Trophoblast cell (in vitro differentiated cells and primary cell): ENCODE data around the gene BTBD19.

Experiments used
- DNase-seq, 2 donors: peaks; one replicate each; pipeline ENCODE4 v3.0.0-alpha.2; 2016
- H2AFZ ChIP-seq: 2 replicates; pipeline ENCODE4 v1.6.1; 2013; ENCODE audit warnings: low read length, moderate library complexity, mild to moderate bottlenecking; ENCODE audit not compliant: insufficient read depth, poor library complexity
- H2AK5ac ChIP-seq: 2 replicates; pipeline ENCODE4 v1.6.1; 2013; ENCODE audit warnings: mild to moderate bottlenecking, low read length
- H2BK120ac ChIP-seq: 2 replicates; pipeline ENCODE4 v1.6.1; 2013; ENCODE audit warnings: low read length, mild to moderate bottlenecking, moderate library complexity; ENCODE audit not compliant: insufficient read depth, poor library complexity
- H2BK12ac ChIP-seq: 2 replicates; pipeline ENCODE4 v1.6.1; 2013; ENCODE audit warnings: mild to moderate bottlenecking, low read length, moderate library complexity
- H2BK5ac ChIP-seq: 2 replicates; pipeline ENCODE4 v1.6.1; 2013; ENCODE audit warnings: low read length, low read depth, moderate library complexity, mild to moderate bottlenecking; ENCODE audit not compliant: poor library complexity
- H3K14ac ChIP-seq: 2 replicates; pipeline ENCODE4 v1.6.1; 2013; ENCODE audit warnings: mild to moderate bottlenecking, low read length
- H3K18ac ChIP-seq: 2 replicates; pipeline ENCODE4 v1.6.1; 2013; ENCODE audit warnings: mild to moderate bottlenecking, low read length
- H3K23ac ChIP-seq: 2 replicates; pipeline ENCODE4 v1.6.1; 2013; ENCODE audit warnings: low read length
- H3K27ac ChIP-seq: 2 replicates; pipeline ENCODE4 v1.5.1; 2013; ENCODE audit warnings: low read depth, mild to moderate bottlenecking, inconsistent platforms, low read length, moderate library complexity
- H3K27me3 ChIP-seq: 2 replicates; pipeline ENCODE4 v1.6.1; 2013; ENCODE audit warnings: inconsistent platforms, mild to moderate bottlenecking, low read length, moderate library complexity; ENCODE audit not compliant: insufficient read depth
- H3K36me3 ChIP-seq, 2 experiments: 1 replicate in 1 of 2; 2 replicates in 1 of 2; pipeline ENCODE4 v1.6.1; 2013; ENCODE audit warnings: low read length in 2 of 2, mild to moderate bottlenecking in 2 of 2, moderate library complexity in 1 of 2; ENCODE audit not compliant: insufficient read depth in 2 of 2, control insufficient read depth in 1 of 2
- H3K4ac ChIP-seq: 2 replicates; pipeline ENCODE4 v1.6.1; 2013; ENCODE audit warnings: low read depth, mild to moderate bottlenecking, low read length, moderate library complexity
- H3K4me1 ChIP-seq, 2 experiments: 1 replicate in 1 of 2; 2 replicates in 1 of 2; pipeline ENCODE4 v1.6.1; 2013; ENCODE audit warnings: low read length in 2 of 2, mild to moderate bottlenecking in 2 of 2, moderate library complexity in 1 of 2; ENCODE audit not compliant: insufficient read depth in 2 of 2, control insufficient read depth in 1 of 2
- H3K4me2 ChIP-seq: 2 replicates; pipeline ENCODE4 v1.6.1; 2013; ENCODE audit warnings: inconsistent platforms, mild to moderate bottlenecking, low read length, moderate library complexity
- H3K4me3 ChIP-seq: 2 replicates; pipeline ENCODE4 v1.5.1; 2013; ENCODE audit warnings: mild to moderate bottlenecking, low read depth, low read length, inconsistent platforms
- H3K79me1 ChIP-seq: one replicate; pipeline ENCODE4 v1.6.1; 2013; ENCODE audit warnings: low read length
- H3K79me2 ChIP-seq: 2 replicates; pipeline ENCODE4 v1.6.1; 2013; ENCODE audit warnings: low read length, mild to moderate bottlenecking; ENCODE audit not compliant: control insufficient read depth, insufficient read depth, poor library complexity
- H3K9ac ChIP-seq: 2 replicates; pipeline ENCODE4 v1.6.1; 2013; ENCODE audit warnings: mild to moderate bottlenecking, low read length
- H3K9me3 ChIP-seq: 2 replicates; pipeline ENCODE4 v1.6.1; 2013; ENCODE audit warnings: low read depth, mild to moderate bottlenecking, control low read depth, inconsistent platforms, low read length; ENCODE audit not compliant: insufficient read depth
- H4K12ac ChIP-seq: 2 replicates; pipeline ENCODE4 v1.6.1; 2013; ENCODE audit warnings: low read depth, mild to moderate bottlenecking, low read length, moderate library complexity
- H4K8ac ChIP-seq: 2 replicates; pipeline ENCODE4 v1.6.1; 2013; ENCODE audit warnings: low read depth, mild to moderate bottlenecking, low read length, moderate library complexity
- H4K91ac ChIP-seq: one replicate; pipeline ENCODE4 v1.6.1; 2013; ENCODE audit warnings: low read depth, mild to moderate bottlenecking, low read length, moderate library complexity
- whole genome bisulfite sequencing: extraction: QIAGEN DNeasy Blood & Tissue Kit; methylation state at CpG from one replicate; pipeline ENCODE4 v1.1.7; 2013; ENCODE audit warnings: missing lambda C conversion rate; ENCODE audit not compliant: insufficient read length, insufficient coverage; ENCODE audit errors: extremely low coverage; 5-methylcytosine and 5-hydroxymethylcytosine counted together

Gene BTBD19

GRCh38 chr1:44855742-44856141 lies 47.4 kb downstream of the BTBD19 start:
- Histone ChIP-seq H2AK5ac (no peak overlapping the region), H3K36me3 (peaks cover 0 to 3% of the 10 kb centered on the region in 2 experiments), H3K9ac (no peak overlapping the region), H3K27me3 (no peaks in the 10 kb centered on the region), H3K4ac (no peak overlapping the region), H3K4me2 (no peak overlapping the region), H3K4me1 (no peaks in the 10 kb centered on the region), H2BK120ac (no peak overlapping the region), H3K27ac (no peak overlapping the region), H3K4me3 (no peak overlapping the region), H3K14ac (no peak overlapping the region), H3K9me3 (no peaks in the 10 kb centered on the region), H4K91ac (no peak overlapping the region), H2AFZ (no peak overlapping the region), H3K23ac (no peak overlapping the region), H2BK12ac (no peak overlapping the region), H3K79me1 (no peaks in the 10 kb centered on the region), H3K18ac (no peak overlapping the region), H4K8ac (no peak overlapping the region), H2BK5ac (no peak overlapping the region), H3K79me2 (no peaks in the 10 kb centered on the region), H4K12ac (no peak overlapping the region)
- peak in 1 of 2 donors; percentile 55 for DNase-seq
- WGBS: no CpG with 5 or more reads among the region's 7 CpGs

GRCh38 chr1:44857446-44857845 lies 49.1 kb downstream of the BTBD19 start:
- H3K4me1 ChIP-seq: no peaks in the 10 kb centered on the region
- H2BK5ac ChIP-seq: no peak overlapping the region
- H2AFZ ChIP-seq: no peak overlapping the region
- H2BK120ac ChIP-seq: no peak overlapping the region
- H3K36me3 ChIP-seq: peaks cover 0 to 3% of the 10 kb centered on the region in 2 experiments
- H3K18ac ChIP-seq: no peak overlapping the region
- no peak overlapping the region for H3K4me3 ChIP-seq
- H4K8ac ChIP-seq: no peak overlapping the region
- no peak overlapping the region for H2BK12ac ChIP-seq
- H3K4ac ChIP-seq: no peak overlapping the region
- H3K9me3 ChIP-seq: no peaks in the 10 kb centered on the region
- no peaks in the 10 kb centered on the region for H3K79me1 ChIP-seq
- no peak overlapping the region for H4K12ac ChIP-seq
- no peaks in the 10 kb centered on the region for H3K27me3 ChIP-seq
- H2AK5ac ChIP-seq: no peak overlapping the region
- no peak overlapping the region for H3K23ac ChIP-seq
- H3K27ac ChIP-seq: no peak overlapping the region
- H3K4me2 ChIP-seq: no peak overlapping the region
- H3K14ac ChIP-seq: no peak overlapping the region
- H3K79me2 ChIP-seq: no peaks in the 10 kb centered on the region
- no peak overlapping the region for H3K9ac ChIP-seq
- no CpG with 5 or more reads among the region's 7 CpGs for WGBS
- H4K91ac ChIP-seq: no peak overlapping the region
- DNase-seq: peak; percentile 77 to 92

GRCh38 chr1:44860331-44860730 lies 52.0 kb downstream of the BTBD19 start:
- Histone ChIP-seq H3K79me2 (no peaks in the 10 kb centered on the region), H3K9me3 (no peaks in the 10 kb centered on the region), H4K8ac (no peak overlapping the region), H3K27me3 (no peaks in the 10 kb centered on the region), H2BK120ac (no peak overlapping the region), H2BK5ac (no peak overlapping the region), H3K4me2 (no peak overlapping the region), H2BK12ac (no peak overlapping the region), H3K4ac (no peak overlapping the region), H3K23ac (no peak overlapping the region), H3K14ac (no peak overlapping the region), H2AFZ (no peak overlapping the region), H4K12ac (no peak overlapping the region), H3K18ac (no peak overlapping the region), H3K79me1 (no peaks in the 10 kb centered on the region), H3K4me1 (no peaks in the 10 kb centered on the region), H3K9ac (no peak overlapping the region), H3K27ac (no peak overlapping the region), H4K91ac (no peak overlapping the region), H3K4me3 (no peak overlapping the region), H3K36me3 (peaks cover 0 to 3% of the 10 kb centered on the region in 2 experiments), H2AK5ac (no peak overlapping the region)
- DNase-seq: no peak
- no CpG with 5 or more reads among the region's 1 CpG for WGBS

GRCh38 chr1:44860891-44861425 lies 52.6 kb downstream of the BTBD19 start:
- no peak overlapping the region for H3K27ac ChIP-seq
- no peak overlapping the region for H4K12ac ChIP-seq
- H2AFZ ChIP-seq: no peak overlapping the region
- no peaks in the 10 kb centered on the region for H3K79me2 ChIP-seq
- no peaks in the 10 kb centered on the region for H3K4me1 ChIP-seq
- DNase-seq: no peak
- no peaks in the 10 kb centered on the region for H3K9me3 ChIP-seq
- H2BK120ac ChIP-seq: no peak overlapping the region
- no CpG with 5 or more reads among the region's 1 CpG for WGBS
- H3K4ac ChIP-seq: no peak overlapping the region
- no peak overlapping the region for H3K4me3 ChIP-seq
- H3K9ac ChIP-seq: no peak overlapping the region
- no peaks in the 10 kb centered on the region for H3K27me3 ChIP-seq
- no peak overlapping the region for H4K8ac ChIP-seq
- H2AK5ac ChIP-seq: no peak overlapping the region
- no peak overlapping the region for H3K4me2 ChIP-seq
- H3K14ac ChIP-seq: no peak overlapping the region
- H3K36me3 ChIP-seq: peaks cover 0 to 3% of the 10 kb centered on the region in 2 experiments
- no peak overlapping the region for H3K18ac ChIP-seq
- H3K23ac ChIP-seq: no peak overlapping the region
- H2BK12ac ChIP-seq: no peak overlapping the region
- H3K79me1 ChIP-seq: no peaks in the 10 kb centered on the region
- no peak overlapping the region for H2BK5ac ChIP-seq
- H4K91ac ChIP-seq: no peak overlapping the region
